ENCODE data around the gene SPATA33.

SPATA33 gene

DNA sequence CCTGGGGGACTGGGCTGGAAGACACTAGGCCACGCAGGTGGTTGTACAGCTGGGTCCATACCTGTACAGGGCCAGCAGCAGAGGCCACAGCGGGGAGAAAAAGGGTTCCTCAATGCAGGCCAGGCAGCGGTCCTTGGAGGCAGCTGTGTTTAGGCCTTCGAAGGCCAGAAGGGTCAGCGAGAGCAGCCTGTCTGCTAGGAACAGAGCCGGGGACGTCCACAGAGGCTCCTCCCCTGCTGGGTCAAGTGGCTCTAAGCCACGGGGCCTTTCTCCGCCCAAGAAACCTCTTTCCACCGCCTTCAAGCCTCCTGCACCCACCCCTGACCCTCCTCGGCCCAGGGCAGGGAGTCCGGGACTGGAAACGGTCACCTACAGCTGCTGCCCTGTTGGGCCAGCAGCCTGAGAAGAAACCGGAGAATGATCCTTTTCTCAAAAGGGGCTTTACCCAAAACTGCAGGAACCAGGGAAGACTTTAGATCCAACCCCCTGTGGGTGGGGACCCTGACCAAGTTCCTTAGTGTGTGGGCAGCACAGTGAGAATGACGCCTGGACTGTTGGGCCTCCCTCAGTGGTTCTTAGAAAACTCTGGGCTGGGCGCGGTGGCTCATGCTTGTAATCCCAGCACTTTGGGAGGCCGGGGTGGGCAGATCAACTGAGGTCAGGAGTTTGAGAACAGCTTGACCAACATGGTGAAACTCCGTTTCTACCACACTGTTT, 52.2 kb downstream of the SPATA33 start:
- no peak for DNase-seq (ENCODE audit: low spot score)

- no peak for DNase-seq (ENCODE audit: low spot score)
Observed at GRCh38 chr16:89710709-89711564, 53.3 kb downstream of the SPATA33 start.

DNA sequence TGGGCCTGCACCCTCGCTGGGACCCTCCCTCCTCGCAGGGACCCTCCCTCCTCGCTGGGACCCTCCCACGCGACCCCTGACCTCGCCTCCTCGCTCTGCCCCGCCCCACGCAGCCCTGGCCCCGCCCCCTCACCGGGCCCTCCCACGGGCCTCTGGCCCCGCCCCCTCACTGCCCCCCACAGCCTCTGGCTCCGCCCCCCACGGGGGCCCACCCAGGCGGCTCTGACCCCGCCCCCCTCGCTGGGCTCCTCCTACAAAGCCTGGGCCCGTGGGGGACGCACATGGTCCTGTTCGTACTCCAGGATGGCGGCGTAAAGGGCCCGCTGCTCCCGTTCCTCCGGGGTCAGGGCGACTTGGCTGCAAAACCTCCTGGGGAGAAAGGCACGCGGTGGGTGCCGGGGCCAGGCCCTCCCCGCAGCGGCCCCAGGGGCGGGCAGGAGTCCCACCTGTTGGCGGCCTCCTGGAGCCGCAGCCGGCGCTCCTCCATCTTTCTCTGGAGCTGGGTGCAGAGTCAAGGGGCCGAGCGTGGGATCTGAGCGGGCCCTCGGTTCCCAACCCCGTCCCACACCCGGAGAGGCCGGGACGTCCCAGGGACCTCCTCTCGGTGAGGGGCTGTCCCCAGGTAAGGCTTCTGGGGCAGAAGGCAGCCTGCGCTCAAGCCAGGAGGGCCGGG, 54.1 kb downstream of the SPATA33 start:
- DNase-seq (ENCODE audit: low spot score) = peak; percentile 60

DNA sequence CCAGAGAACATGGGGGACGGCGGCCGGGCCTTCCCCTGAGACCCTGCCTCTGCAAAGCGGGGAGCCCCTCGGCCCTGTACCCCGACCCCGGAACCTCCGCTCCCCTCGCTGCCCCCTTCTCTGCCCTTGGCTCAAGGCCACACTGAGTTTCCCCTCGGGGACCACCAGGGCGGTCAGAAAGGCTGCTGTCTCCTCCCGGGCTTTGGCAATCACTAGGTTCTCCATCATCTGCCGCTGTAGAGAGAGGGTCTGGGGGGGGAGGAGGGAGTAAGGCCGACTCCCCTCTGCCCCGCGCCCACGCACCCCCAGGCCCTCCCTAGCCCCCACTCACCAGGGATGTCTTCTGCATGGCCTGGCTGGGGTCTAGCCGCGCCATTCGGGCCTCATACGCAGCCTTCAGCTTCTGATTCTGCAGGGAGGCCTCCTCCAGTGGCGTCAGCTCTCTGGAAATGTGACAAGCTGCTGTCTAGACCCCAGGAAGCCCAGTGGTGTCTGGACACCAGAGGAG, 54.7 kb downstream of the SPATA33 start:
- DNase-seq (ENCODE audit: low spot score) = no peak

DNA sequence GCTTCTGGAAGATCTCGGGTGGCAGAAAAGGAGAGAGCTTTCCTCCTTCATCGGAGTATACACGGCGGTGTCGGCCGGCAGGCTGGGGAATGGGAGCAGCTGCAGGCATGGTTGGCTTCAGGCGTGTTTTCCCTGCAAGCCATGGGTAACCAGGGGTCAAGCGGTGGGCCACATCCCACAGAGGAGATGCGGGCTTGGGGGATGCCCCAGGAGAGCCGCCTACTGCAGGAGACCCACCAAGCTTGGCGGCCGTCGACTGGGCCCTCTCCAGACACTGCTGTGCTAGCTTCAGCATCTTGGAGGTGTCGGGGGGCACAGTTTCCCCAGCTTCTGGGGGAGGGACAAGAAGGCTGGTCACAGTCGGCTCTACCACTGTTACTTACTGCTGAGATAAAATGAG, 58.9 kb downstream of the SPATA33 start:
- DNase-seq (ENCODE audit: low spot score) = no peak

DNA sequence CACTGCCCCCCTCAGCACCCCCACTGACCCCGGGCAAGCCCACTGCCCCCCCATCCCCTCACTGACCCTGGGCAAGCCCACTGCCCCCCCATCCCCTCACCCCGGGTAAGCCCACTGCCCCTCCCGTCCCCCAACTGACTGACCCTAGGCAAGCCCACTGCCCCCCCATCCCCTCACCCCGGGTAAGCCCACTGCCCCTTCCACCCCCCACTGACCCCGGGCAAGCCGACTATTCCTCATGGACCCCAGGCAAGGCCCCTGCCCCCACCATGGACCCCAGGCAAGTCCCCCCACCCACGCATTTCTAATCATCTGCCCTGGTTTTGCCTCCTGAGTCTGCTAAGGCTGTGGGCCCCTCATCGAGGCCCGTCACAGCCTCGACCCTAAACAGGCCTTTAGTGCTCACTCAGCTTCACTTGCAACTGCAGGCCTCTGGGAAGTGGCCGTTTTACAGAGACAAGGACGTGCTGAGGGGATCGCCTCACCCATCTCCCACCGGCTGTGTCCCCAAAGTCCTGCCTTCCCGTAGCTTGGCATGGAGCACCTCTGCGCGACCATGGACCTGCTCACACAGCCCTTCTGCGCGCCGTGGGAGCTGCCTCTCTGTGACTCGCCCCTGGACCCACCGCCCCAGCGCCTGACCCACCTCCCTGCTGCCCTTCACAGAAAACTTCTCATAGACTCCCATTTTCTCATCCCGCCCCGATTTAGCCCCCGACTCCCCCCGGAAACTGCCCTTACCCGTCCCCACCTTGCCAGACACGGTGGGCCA, 59.5 kb downstream of the SPATA33 start:
- no peak for DNase-seq (ENCODE audit: low spot score)

DNA sequence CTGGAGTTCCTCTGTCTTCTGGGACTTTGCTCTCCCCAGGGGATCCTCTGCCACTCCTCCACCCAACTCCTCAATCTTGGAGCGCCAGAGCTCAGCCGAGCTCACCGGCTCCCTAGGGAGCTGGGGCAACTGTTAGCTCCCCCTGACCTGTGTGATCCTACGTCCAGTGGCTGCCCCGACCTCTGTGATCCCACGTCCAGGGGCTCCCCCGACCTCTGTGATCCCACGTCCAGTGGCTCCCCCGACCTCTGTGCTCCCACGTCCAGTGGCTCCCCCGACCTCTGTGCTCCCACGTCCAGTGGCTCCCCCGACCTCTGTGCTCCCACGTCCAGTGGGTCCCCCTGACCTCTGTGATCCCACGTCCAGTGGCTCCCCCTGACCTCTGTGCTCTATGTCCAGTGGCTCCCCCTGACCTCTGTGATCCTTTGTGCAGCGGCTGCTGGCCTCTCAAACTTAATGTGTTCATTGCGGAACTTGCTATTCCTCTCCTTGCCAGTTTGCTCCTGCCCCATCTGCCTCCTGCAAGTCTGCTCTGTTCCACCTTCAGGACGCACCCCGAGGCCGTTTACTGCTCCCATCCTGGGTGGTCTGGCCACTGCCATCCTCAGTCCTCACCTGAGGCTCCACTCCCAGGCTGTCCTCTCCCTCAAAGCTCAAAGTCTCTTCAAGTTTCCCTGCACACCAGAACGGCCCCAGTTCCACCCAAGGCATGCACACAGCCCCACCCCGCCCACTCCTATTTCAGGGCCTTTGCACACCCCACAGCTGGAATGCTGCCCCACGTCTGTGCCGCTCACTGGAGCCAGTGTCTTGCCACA, 60.3 kb downstream of the SPATA33 start:
- peak; percentile 19 for DNase-seq (ENCODE audit: low spot score)
